GM18502 (cell line): ENCODE data around the gene MCM10.

Source experiments
- ATAC-seq: cut with Tn5 transposase; IDR thresholded peaks from one replicate; pipeline ENCODE4 v1.9.1; 2021; ENCODE audit warnings: mild to moderate bottlenecking; ENCODE audit not compliant: unreplicated experiment, poor library complexity

MCM10 gene

DNA sequence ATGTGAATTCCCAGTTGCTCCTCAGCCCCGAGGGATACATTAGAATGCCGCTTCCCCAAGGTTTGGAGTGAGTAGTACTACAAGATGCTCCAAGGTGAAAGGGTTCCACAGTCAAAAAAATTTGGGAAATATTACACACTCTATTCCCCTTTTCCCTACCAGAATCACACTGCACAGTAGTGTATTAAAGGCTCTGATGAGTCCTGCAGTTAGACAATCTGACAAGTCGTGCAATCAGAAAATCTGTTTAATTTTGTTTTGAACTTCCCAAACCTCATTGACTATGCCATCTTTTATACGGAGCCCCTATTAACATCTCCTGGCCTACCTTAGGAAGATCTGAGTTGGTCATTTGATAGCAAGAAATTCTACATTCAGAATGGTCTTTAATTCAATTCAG is 86.4 kb downstream of the MCM10 start:
- no peak for ATAC-seq

DNA sequence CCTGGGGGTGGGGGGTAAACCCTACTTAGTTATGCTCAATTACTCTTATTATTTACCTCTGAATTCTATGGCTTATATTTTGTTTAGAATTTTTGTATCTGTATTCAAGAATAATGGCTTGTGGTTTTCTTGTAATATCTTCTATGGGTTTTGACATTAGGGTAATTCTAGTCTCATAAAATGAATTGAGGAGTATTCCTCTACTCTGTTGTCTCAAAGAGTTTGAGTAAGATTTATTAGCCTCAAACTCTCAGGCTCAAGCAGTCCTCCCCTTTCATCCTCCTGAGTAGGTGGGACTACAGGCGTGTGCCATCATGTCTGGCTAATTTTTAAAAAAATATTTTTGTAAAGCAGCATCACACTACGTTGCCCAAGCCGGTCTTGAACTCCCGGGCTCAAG is 92.4 kb downstream of the MCM10 start:
- no peak for ATAC-seq

DNA sequence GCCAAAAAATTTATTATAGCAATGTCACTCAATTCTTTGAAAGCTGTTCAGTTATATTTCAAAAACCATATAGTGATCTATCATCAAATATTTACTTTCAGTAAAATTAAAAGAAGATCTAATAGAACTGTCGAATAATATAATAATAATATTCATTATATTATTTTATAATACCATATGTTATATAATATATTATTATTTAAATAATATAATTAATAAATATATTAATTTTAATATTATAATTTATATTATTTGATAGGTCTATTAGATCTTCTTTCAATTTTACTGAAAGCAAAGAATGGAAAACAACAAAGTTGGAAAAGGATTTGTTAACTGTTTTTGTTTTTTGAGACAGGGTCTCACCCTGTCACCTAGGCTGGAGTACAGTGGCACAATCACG is 95.3 kb downstream of the MCM10 start:
- no peak for ATAC-seq

GRCh38 chr10:13257621-13258140 is 96.3 kb downstream of the MCM10 start:
- ATAC-seq, result no peak
